Smooth muscle cell (in vitro differentiated cells): ENCODE data around the gene CHERP. TPM values are rescaled to one million over a fixed set of nuclear protein-coding genes. Genes with fewer than 3 reads are reported as not detected.
"Not testable (repeated sequence)": the region's sequence is repeated elsewhere in the genome, so short reads cannot be mapped to it uniquely, and the experiment has no call there.

Experiments used
- DNase-seq: peaks from one replicate; lab custom pipeline; 2025; ENCODE audit not compliant: unreplicated experiment; lab: John Stamatoyannopoulos, UW
- H2AFZ ChIP-seq: fragments of 200-600 bp; sonication (generic); 2 replicates; pipeline ENCODE4 v1.6.0; 2016; ENCODE audit warnings: antibody characterized with exemption, low read depth, mild to moderate bottlenecking
- H3F3A ChIP-seq: fragments of 200-600 bp; sonication (generic); 2 replicates; pipeline ENCODE4 v1.6.0; 2017; ENCODE audit warnings: antibody characterized with exemption, low read depth
- H3K27ac ChIP-seq: fragments of 200-600 bp; sonication (generic); 2 replicates; pipeline ENCODE4 v1.5.1; 2016; ENCODE audit warnings: low read depth, mild to moderate bottlenecking
- H3K27me3 ChIP-seq: fragments of 200-600 bp; sonication (generic); 2 replicates; pipeline ENCODE4 v1.6.1; 2016; ENCODE audit warnings: low read depth, mild to moderate bottlenecking
- H3K36me3 ChIP-seq: fragments of 200-600 bp; sonication (generic); 2 replicates; pipeline ENCODE4 v1.5.1; 2016; ENCODE audit warnings: low read depth
- H3K4me1 ChIP-seq: fragments of 200-600 bp; sonication (generic); 2 replicates; pipeline ENCODE4 v1.5.1; 2016; ENCODE audit warnings: low read depth
- H3K4me2 ChIP-seq: fragments of 200-600 bp; sonication (generic); 2 replicates; pipeline ENCODE4 v1.6.0; 2016; ENCODE audit warnings: mild to moderate bottlenecking
- H3K4me3 ChIP-seq: fragments of 200-600 bp; sonication (generic); 2 replicates; pipeline ENCODE4 v1.5.1; 2016; ENCODE audit warnings: mild to moderate bottlenecking
- H3K79me2 ChIP-seq: fragments of 200-600 bp; sonication (generic); 2 replicates; pipeline ENCODE4 v1.6.0; 2016; ENCODE audit warnings: low read depth, mild to moderate bottlenecking
- H3K9ac ChIP-seq: fragments of 200-600 bp; sonication (generic); 2 replicates; pipeline ENCODE4 v1.6.0; 2016; ENCODE audit warnings: low read depth
- H3K9me3 ChIP-seq: fragments of 200-600 bp; sonication (generic); replicated peaks from 2 replicates; pipeline ENCODE4 v1.5.1; 2016; ENCODE audit warnings: low read depth
- H4K20me1 ChIP-seq: fragments of 200-600 bp; sonication (generic); 2 replicates; pipeline ENCODE4 v1.6.0; 2016; ENCODE audit warnings: low read depth
- WGBS: methylation state at CpG from one replicate; pipeline ENCODE4 v1.1.7; 2016; ENCODE audit warnings: low lambda C conversion rate; 5-methylcytosine and 5-hydroxymethylcytosine counted together
- polyA plus RNA-seq: library from polyadenylated mRNA; unstranded; fragments of >200 nt; fragmentation: Nextera tagmentation; extraction: Ambion mirVana; gene quantifications from 2 replicates; pipeline ENCODE4 v1.2.1, GENCODE V29; 2016
- total RNA-seq: library from RNA; depleted of rRNA; stranded (reverse); fragments of >200 nt; gene quantifications from 2 replicates; pipeline ENCODE4 v1.2.3, GENCODE V29; 2014
- TF ChIP-seq, protein P1 (sequence below): fragments of 200-600 bp; sonication (generic); IDR thresholded peaks from 2 replicates; pipeline ENCODE4 v1.5.1; 2017; ENCODE audit warnings: borderline replicate concordance, mild to moderate bottlenecking, antibody characterized with exemption; ENCODE audit not compliant: insufficient read depth, poor library complexity, severe bottlenecking

Gene CHERP
- total and polyA plus RNA-seq, 2 experiments from 2014 or later = 9.5 to 29.2 TPM

DNA sequence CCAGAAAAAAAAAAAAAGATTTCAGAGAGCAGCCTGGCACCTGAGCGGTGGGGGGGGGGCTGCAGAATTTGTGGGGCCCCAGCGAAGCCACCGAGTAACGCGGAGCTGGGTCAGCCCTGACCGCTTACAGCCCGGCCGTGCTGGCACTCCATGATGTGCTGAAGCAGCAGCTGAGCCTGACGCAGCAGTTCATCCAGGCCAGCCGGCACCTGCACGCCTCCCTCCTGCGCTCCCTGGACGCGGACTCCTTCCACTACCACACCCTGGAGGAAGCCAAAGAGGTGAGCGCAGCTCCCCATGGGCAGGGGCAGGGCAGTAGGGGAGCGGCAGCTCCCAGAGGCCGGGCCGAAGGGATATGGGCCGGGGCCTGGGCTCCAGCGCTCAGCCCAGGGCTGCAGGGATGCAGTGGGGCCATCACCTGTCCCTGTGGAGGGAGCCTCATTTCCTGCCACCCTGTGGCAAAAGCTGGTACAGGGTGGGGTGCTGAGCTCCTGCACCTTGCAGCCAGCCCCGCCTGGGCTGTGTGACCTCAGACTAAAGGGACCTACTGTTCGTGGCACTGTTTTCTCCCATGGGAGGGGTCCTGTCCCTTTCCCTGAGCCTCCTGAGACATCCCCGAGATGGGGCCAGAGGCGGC, 27.7 kb downstream of the CHERP start:
- H4K20me1 ChIP-seq = no peaks in the 10 kb centered on the region
- H3K27ac ChIP-seq = no peak overlapping the region
- H3K4me3 ChIP-seq = no peak overlapping the region
- WGBS = 95% methylated on average over 24 of the region's 24 CpGs
- no peak for DNase-seq
- no peaks in the 10 kb centered on the region for H3K9me3 ChIP-seq
- TF ChIP-seq, protein P1, sequence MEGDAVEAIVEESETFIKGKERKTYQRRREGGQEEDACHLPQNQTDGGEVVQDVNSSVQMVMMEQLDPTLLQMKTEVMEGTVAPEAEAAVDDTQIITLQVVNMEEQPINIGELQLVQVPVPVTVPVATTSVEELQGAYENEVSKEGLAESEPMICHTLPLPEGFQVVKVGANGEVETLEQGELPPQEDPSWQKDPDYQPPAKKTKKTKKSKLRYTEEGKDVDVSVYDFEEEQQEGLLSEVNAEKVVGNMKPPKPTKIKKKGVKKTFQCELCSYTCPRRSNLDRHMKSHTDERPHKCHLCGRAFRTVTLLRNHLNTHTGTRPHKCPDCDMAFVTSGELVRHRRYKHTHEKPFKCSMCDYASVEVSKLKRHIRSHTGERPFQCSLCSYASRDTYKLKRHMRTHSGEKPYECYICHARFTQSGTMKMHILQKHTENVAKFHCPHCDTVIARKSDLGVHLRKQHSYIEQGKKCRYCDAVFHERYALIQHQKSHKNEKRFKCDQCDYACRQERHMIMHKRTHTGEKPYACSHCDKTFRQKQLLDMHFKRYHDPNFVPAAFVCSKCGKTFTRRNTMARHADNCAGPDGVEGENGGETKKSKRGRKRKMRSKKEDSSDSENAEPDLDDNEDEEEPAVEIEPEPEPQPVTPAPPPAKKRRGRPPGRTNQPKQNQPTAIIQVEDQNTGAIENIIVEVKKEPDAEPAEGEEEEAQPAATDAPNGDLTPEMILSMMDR = no peak
- no peak overlapping the region for H3K4me2 ChIP-seq
- no peak overlapping the region for H2AFZ ChIP-seq
- no peak overlapping the region for H3K9ac ChIP-seq
- no peaks in the 10 kb centered on the region for H3K4me1 ChIP-seq
- no peaks in the 10 kb centered on the region for H3F3A ChIP-seq
- H3K36me3 ChIP-seq = no peaks in the 10 kb centered on the region
- no peaks in the 10 kb centered on the region for H3K79me2 ChIP-seq
- no peaks in the 10 kb centered on the region for H3K27me3 ChIP-seq

DNA sequence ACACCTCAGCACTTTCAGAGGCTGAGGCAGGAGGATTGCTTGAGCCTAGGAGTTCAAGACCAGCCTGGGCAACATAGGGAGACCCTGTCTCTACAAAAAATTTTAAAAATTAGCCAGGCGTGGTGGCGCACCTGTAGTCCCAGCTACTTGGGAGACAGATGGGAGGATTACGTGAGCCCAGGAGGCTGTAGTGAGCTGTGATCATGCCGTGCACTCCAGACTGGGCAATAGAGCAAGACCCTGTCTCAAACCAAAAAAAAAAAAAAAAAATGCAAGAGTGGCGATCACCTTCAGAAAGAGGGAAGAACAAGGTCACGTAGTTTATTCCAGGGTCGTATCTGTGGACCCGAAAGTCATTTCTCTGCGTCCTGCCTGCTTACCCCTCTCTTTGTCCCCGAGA, 29.6 kb downstream of the CHERP start:
- DNase-seq, H3K4me3 ChIP-seq, H3K36me3 ChIP-seq, H3K79me2 ChIP-seq, H2AFZ ChIP-seq, H3K4me1 ChIP-seq, H3K9ac ChIP-seq, H3K4me2 ChIP-seq, H3K27ac ChIP-seq, H3K9me3 ChIP-seq, H4K20me1 ChIP-seq, H3K27me3 ChIP-seq, H3F3A ChIP-seq: not testable (repeated sequence)
- 97% methylated on average over 10 of the region's 10 CpGs for WGBS

DNA sequence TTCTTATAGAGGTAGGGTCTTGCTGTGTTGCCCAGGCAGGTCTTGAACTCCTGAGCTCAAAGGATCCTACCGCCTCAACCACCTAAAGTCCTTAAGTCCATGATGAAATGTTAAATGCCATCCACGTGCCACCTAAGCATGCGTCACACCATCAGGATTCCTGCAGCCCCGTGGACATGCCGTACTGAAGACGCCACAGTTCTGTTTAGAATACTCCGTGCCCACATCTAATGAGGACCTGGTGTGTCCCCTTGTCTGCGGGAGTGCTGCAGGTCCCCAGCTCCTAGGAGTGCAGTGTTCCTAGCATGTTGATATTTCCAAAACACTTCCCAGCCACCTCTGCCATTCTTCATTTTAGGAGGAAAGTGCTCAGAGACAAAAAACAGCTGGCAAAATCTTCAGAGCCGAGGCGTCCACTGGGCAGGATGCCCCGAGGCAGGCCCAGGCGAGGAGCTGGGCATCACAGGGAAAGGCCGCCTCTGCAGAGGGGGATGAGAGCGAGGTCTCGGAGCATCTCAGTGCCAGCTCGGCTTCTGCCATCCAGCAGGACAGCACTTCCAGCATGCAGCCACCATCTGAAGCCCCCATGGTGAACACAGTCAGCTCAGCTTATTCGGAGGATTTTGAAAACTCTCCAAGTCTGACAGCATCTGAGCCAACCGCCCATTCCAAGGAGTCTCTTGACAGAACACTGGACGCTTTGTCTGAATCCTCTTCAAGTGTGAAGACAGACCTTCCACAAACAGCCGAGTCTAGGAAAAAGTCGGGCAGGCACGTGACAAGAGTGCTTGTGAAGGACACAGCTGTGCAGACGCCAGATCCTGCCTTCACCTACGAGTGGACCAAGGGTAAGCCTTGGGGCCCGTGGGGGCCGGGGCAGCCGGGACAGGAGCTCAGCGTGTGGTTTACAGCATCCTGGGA, 32.8 kb downstream of the CHERP start:
- Histone ChIP-seq H3F3A (no peaks in the 10 kb centered on the region), H3K27me3 (no peaks in the 10 kb centered on the region), H3K4me1 (no peaks in the 10 kb centered on the region), H2AFZ (no peak overlapping the region), H3K4me2 (no peak overlapping the region), H3K9ac (no peak overlapping the region), H3K79me2 (no peaks in the 10 kb centered on the region), H4K20me1 (no peaks in the 10 kb centered on the region), H3K9me3 (no peaks in the 10 kb centered on the region), H3K4me3 (no peak overlapping the region), H3K27ac (no peak overlapping the region), H3K36me3 (no peaks in the 10 kb centered on the region)
- no peak for DNase-seq
- TF ChIP-seq, protein P1 = no peak
- WGBS = 97% methylated on average over 28 of the region's 28 CpGs

DNA sequence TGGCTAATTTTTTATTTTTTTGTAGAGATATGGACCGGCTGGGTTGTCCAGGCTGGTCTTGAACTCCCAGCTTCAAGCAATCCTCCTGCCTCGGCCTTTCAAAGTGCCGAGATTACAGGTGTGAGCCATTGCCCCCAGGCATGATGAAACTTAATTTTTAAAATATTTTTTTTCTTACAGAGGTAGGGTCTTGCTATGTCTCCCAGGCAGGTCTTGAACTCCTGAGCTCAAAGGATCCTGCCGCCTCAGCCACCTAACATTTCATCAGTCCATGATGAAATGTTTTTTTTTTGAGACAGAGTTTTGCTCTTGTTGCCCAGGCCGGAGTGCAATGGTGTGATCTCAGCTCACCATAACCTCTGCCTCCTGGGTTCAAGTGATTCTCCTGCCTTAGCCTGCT, 33.7 kb downstream of the CHERP start:
- no peaks in the 10 kb centered on the region for H4K20me1 ChIP-seq
- 96% methylated on average over 5 of the region's 5 CpGs for WGBS
- TF ChIP-seq, protein P1 = no peak
- no peaks in the 10 kb centered on the region for H3K27me3 ChIP-seq
- H3K9ac ChIP-seq = no peak overlapping the region
- no peaks in the 10 kb centered on the region for H3F3A ChIP-seq
- no peaks in the 10 kb centered on the region for H3K9me3 ChIP-seq
- H3K36me3 ChIP-seq = no peaks in the 10 kb centered on the region
- H3K27ac ChIP-seq = no peak overlapping the region
- no peak overlapping the region for H2AFZ ChIP-seq
- H3K4me3 ChIP-seq = no peak overlapping the region
- no peak for DNase-seq
- no peak overlapping the region for H3K4me2 ChIP-seq
- no peaks in the 10 kb centered on the region for H3K79me2 ChIP-seq
- no peaks in the 10 kb centered on the region for H3K4me1 ChIP-seq
